HG03097 (cell line): ENCODE results near the gene GIMAP2.
A peak's percentile ranks its signal among the peaks of the same experiment; 100 is the strongest.
"Not testable (repeated sequence)": the region's sequence is repeated elsewhere in the genome, so short reads cannot be mapped to it uniquely, and the experiment has no call there.

Experiments
- ATAC-seq: cut with Tn5 transposase; IDR thresholded peaks from one replicate; pipeline ENCODE4 v1.9.1; 2021; ENCODE audit not compliant: unreplicated experiment, low FRiP score

The GIMAP2 gene

DNA sequence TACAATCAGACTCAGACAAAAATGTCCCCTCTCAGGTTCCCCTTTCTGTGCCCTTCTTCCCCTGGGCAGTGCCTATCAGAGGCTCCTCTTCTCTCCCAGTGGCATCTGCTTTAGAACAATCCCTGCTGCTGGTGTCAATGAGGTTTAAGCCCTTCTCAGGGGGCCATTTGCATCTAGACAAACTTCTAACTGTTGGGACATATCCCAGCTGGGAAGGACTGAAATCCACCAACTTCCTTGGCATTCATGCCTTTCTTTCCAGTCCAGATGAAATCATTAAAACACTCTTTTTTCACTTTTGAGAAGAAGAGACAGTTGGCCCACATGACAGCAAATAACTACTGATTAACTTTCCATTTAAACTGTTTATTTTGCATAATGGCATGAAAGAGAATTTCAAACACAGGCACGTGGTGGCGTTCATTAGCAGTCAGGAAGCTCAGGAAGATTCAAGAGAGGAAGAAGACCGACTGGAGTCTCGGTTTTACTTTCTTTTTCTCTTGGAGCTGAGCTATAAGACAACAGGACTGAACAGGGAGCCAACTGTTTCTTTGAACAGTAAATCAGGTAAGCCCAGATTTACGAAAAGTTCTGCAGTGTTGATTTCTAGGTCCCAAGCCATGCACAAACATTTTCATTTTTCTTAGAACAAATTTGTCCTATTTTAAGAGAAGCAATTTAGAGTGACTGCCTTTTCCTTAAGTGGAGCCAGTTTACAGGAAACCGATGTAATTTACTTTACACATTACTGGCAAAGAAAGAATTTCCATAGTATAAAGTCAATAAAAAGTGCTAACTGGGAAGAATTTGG, at the start of gene GIMAP2:
Gene GIMAP2 (plus strand): TSS at position 488 of the 811 bp plus-strand sequence. CDS start 1,354 bp downstream, outside the sequence.
- ATAC-seq: peak; percentile 96

DNA sequence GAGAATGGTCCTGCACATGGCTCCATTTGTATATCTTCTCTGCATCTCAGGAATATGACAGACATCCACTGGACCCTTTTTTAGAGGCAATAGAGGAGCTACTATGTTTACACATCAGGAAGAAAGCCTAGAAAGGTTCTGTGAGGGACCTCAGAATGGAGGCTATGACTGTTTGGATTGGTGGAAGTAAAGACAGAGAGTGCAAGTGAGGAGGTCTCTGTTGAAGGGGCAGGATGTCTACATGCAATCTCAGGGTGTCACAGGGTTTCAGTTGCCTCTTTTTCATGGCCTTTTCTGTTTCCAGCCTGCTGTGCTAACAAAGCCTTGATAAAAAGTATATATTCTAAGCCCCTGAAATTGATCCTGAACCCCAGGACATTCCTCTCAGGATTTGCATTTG, 43.7 kb upstream of the GIMAP2 start:
- ATAC-seq: no peak

DNA sequence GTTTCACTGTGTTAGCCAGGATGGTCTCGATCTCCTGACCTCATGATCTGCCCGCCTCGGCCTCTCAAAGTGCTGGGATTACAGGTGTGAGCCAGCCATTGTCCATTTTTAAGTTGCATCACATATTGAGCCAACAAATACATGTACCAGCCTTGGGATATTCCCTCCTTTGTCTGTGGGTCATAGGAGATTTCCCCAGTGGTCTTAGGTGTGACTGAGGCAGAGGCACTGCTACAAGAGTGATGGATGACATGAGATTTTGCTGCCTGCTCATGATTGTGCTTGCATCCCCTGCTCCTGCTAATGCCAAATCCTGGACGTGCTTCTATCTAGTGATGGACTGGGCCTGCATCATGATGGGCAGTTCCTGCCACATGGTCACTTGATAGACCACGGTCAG, 42.6 kb upstream of the GIMAP2 start:
- ATAC-seq: no peak

- ATAC-seq: no peak
Observed at GRCh38 chr7:150645259-150646020, 40.1 kb upstream of the GIMAP2 start.

- ATAC-seq: no peak
Observed at GRCh38 chr7:150648353-150649079, 37.0 kb upstream of the GIMAP2 start.

DNA sequence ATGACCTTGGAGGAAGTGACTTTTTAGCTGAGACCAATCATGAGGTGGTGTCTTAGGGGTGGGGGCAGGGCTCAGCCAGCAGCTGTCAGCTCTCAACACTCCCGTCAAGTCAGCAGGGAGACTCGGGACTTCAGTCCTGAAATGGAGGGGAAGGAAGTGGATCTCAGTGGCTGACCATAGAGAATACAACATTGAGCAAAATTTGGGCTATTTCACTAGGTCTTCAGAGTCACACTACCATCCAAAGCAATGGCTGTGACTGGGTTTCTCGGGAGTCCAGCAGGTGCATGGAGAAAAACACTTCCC, 36.5 kb upstream of the GIMAP2 start:
- ATAC-seq: no peak

GRCh38 chr7:150654692-150655091, 30.8 kb upstream of the GIMAP2 start:
- ATAC-seq: no peak

DNA sequence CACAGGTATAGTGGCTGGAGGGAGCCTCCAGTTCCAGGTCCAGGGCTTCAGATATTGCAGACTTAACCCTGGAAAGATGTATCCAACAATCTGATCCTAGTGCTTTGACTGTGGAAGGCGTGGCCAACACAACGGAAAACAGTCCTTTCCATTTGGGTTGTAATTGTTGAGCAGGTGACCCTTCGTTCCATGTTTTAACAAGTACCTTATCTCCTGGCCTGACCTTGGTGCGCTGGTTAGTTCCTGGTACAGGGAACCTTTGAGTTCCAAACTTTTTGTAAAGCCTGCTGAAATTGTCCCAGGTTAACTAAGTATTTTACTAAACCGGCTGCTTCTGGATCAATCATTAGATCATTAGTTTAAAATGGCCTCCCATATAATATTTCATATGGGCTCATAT, 29.5 kb upstream of the GIMAP2 start:
- no peak for ATAC-seq

DNA sequence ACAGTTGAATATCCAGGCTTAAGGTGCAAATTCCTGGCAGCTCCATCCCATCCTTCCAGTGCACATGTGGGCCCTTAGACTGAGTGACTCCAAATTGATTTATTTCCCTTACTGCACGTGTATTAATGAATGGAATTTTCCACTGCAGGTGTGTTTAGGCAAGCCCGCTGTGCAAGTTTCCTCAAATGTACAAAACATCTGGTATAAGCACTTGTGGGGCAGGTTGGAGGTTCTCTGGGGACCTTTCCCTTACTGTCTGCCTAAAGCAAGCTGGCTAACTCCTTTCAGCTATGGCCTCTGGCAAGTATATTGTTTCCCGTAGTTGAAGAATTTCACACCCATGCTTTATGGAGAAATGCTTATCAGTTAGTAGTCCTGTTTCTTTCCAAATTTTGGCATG, 28.0 kb upstream of the GIMAP2 start:
- no peak for ATAC-seq

DNA sequence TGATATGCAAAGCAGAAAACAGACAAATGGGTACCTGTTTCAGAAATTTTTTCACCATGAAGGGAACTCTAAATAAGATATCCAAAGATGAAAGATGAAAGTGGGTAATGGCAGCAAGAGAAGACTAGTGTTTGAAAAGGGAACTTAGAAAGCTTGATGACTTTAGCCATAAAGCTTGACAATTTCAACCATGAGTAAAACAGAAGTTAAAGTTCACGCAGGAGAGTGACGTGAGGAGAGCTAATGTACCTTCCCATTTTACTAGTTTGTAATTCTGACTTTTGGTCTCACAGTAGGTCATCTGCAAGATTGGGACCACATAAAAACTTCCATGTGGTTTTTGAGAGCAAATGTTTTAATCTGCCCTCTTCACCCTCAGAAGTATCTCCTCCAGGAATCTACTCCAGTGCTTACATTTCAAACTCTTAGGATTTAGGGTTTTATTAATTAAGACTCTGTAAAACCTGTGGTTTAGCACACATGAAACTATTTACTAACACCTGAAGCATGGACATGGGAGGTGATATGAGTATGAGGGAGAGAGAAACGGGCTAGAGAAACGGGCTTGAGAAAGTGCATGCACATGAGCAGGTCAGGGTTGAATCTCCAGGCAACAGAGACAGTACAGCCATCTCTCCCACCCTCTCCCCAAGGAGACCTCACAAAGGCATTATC, 24.4 kb upstream of the GIMAP2 start:
- ATAC-seq: no peak

GRCh38 chr7:150662821-150663220, 22.7 kb upstream of the GIMAP2 start:
- not testable (repeated sequence) for ATAC-seq

- no peak for ATAC-seq
Observed at GRCh38 chr7:150663802-150664494, 21.6 kb upstream of the GIMAP2 start.

GRCh38 chr7:150665089-150665748, 20.3 kb upstream of the GIMAP2 start:
- no peak for ATAC-seq

DNA sequence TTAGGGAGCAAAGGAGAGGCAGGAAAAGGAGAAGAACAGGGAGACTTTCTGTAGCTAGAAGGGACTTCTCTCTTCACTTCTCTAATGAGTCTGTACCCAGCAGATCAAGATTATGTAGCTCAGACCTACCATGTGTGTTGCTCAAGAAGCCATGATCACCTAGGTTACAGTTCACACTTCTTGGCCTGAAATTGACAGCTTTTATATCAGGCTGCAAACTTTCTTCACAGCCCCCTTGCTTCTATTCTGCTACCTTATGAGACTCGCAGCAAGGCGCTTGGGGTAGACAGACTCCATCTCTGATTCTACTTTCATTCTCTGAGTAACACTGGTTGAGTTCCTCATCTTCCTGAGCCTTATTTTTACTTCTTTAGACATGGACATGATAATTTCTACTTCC, 19.6 kb upstream of the GIMAP2 start:
- ATAC-seq: no peak

GRCh38 chr7:150666412-150666811, 19.1 kb upstream of the GIMAP2 start:
- no peak for ATAC-seq

GRCh38 chr7:150668472-150668911, 17.0 kb upstream of the GIMAP2 start:
- ATAC-seq: peak; percentile 75

- no peak for ATAC-seq
Observed at GRCh38 chr7:150668977-150669376, 16.5 kb upstream of the GIMAP2 start.

DNA sequence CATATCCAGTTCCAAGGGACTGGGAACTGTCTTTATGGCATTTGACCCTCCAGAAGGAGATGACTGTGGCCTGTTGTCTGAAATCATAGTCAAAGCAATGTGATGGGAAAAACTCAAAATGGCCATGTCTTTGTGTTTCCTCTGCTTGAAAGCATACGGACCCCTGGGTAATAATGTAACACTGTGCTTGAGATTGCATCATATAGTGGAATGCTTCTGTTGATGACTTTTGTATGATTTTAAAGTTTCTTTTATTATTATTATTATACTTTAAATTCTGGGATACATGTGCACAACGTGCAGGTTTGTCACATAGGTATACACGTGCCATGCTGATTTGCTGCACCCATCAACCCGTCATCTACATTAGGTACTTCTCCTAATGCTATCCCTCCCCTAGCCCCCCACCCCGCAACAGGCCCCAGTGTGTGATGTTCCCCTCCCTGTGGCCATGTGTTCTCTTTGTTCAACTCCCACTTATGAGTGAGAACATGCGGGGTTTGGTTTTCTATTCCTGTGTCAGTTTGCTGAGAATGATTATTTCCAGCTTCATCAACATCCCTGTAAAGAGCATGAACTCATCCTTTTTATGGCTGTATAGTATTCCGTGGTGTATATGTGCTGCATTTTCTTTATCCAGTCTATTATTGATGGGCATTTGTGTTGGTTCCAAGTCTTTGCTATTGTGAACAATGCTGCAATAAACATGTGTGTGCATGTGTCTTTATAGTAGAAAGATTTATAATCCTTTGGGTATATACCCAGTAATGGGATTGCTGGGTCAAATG, 13.5 kb upstream of the GIMAP2 start:
- ATAC-seq: not testable (repeated sequence)

DNA sequence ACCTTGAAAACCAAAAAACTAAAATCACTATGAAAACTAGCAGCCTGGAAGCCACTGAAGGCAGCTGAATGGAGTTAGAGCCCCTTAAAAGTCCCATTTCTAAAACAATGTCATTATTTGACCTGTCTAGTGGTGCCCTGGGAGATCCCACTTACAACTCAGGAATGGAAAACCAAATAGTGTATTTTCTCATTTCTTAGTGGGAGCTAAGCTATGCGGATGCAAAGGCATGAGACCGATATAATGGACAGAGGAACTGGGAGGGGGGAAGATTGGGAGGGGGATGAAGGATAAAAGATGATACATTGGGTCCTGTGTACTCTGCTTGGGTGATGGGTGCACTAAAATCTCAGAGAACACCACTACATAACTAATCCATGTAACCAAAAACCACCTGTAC, 9.8 kb upstream of the GIMAP2 start:
- no peak for ATAC-seq
